HG03460 (cell line): Measurements from ENCODE around the gene PIP5K1A.
"Not testable (repeated sequence)": the region's sequence is repeated elsewhere in the genome, so short reads cannot be mapped to it uniquely, and the experiment has no call there.

Experiments
- ATAC-seq: cut with Tn5 transposase; IDR thresholded peaks from one replicate; pipeline ENCODE4 v1.9.1; 2021; ENCODE audit not compliant: unreplicated experiment

Gene PIP5K1A

DNA sequence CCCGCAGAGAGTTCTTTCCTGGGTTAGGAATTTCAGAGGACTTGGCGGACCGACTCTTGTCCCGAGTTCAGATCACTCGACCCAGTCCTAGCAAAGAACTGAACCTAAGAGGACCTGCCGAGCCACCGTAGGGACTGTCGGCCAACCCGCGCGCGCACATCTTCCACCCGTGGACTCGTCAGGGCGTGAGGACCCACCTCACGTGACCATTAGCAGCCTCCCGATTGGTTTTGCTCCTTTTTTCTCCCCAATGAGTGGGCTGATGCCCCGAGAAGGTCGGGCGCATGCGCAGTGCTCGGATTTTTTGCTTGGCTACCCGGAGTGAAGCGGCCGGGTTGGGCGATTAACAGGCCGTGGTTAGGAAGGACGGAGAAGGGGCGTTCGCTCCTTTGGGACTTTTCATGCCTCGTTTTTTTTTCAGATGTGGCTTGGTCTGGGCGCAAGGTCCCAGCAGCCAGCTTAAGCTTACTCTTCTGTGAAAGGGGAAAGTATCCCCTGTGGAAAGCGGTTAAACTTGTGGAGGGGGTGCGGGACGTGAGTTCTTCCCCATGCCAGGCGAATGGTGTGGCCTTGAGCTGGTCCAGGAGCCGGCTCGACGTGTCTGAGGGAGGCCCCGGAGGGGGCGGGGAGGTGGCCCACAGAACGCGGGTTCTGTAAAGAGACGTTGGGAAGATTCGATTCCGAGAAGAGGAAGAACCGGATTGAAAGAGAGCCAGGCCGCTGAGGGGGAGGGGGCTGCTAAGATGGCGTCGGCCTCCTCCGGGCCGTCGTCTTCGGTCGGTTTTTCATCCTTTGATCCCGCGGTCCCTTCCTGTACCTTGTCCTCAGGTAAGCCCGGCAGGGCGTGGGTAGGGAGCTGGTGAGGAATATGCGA is at the start of gene PIP5K1A:
Gene PIP5K1A, plus strand, starts transcription at position 299 of the 874 bp plus-strand sequence. Its CDS starts 445 bp downstream, at position 744.
- peak; percentile 85 for ATAC-seq

DNA sequence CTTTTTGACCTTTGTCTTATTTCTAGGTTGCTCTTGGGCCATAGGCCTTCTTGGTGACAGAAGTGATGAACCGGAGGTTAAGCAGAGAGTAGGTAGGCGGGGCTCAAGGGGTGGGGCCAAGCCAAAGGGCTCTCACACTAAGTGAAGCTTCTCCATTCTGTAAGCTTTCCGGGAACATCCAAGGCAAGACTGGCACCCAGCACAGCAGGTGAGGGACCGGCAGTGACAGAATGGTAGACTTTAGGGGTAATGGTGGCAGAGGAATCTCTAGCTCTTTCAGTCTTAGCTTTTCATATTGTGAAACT is 41.9 kb upstream of the PIP5K1A start, which contains the start of gene TNFAIP8L2:
Gene TNFAIP8L2, plus strand, starts transcription at position 135 of the 305 bp plus-strand sequence. CDS start 2,049 bp downstream, outside the sequence.
- peak; percentile 67 for ATAC-seq

GRCh38 chr1:151157067-151157531 is 41.3 kb upstream of the PIP5K1A start:
- no peak for ATAC-seq

GRCh38 chr1:151158326-151158725 is 40.0 kb upstream of the PIP5K1A start:
- ATAC-seq, result no peak

DNA sequence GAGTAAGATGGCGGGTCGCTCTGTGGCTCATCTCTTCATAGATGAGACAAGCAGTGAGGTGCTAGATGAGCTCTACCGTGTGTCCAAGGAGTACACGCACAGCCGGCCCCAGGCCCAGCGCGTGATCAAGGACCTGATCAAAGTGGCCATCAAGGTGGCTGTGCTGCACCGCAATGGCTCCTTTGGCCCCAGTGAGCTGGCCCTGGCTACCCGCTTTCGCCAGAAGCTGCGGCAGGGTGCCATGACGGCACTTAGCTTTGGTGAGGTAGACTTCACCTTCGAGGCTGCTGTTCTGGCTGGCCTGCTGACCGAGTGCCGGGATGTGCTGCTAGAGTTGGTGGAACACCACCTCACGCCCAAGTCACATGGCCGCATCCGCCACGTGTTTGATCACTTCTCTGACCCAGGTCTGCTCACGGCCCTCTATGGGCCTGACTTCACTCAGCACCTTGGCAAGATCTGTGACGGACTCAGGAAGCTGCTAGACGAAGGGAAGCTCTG is 39.6 kb upstream of the PIP5K1A start:
- no peak for ATAC-seq

DNA sequence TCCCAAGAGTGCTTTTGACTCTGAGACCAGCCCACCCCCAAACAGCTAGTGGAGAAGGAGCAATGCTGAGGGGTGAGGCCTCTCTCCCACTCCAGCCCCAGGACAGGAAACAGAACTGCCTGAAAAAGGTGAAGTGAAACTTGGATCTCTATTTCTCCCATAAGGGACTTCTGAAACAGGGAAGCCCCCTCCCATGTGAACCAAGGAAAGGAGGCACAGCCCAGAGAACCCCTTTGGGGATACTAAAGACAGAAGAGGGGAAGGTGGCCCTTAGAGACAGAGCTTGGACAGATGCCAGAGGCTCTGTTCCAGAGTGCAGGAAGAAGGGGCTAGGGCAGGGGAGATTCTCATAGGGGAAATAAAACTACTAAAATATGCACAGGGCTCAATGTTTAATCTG is 39.0 kb upstream of the PIP5K1A start:
- ATAC-seq, result no peak

- ATAC-seq, result no peak
These were observed 33.5 kb upstream of the PIP5K1A start for GRCh38 chr1:151164732-151165280.

DNA sequence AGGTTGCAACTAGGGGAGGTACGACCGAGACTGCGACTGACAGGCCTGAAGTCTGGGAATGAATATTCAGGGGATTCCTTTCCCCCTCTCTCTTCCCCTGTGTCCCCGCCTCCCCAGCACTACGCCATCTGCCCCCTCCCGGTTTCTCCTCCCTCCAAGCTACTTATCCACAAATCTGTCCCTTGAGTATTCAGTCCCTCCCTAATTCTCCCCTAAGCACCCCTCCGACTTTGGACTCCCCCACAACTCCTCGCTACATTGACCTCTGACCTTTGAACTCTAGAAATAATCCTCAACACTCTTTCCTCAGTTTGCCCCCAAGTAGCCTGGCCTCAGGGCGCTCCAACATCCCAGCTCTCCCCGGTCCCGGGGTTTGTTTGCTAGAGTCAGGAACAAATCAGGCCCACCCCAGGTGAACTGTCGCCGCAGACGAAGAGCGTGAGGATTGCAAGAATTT is 33.0 kb upstream of the PIP5K1A start:
- ATAC-seq, result no peak

DNA sequence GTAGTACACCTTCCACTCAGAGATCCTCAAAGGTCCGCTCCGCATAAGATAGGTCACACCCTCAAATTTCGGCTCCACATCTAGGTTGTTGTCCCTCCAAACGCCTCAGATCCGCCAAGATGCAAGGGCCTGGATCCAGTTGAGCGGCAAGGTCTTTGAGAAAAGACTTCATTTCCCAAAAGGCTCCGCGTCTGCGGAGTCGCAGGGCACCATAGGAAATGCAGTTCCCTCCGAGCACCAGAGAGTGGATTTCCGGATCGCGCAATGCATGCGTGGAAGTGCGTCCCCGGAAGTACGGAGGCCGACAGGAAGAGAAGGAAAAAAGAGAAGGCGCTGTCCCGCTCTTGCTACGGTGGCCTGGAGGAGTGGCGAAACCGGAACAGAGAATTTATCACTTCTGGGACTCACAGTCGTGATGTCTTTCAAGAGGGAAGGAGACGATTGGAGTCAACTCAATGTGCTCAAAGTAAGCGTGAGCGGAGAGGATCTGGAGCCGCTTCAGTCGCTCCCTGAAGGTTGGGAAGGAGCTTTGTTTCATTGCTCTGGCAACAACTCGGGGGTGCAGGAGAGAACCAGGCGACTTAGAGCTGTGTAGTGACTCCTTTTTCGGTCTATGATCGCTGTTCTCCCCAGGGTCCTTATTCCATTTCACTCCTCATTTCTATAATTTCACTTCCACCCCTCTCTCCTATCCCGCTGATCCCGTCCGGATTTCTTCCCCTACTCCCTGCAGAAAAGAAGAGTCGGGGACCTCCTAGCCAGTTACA is 32.4 kb upstream of the PIP5K1A start, which contains the start of the genes LYSMD1 and SCNM1:
Gene LYSMD1, minus strand, starts transcription at position 165 of the 767 bp plus-strand sequence. CDS start 644 bp downstream, outside the sequence.
Gene SCNM1, plus strand, starts transcription at position 407 of the 767 bp plus-strand sequence. Its CDS starts 9 bp downstream, at position 416.
- peak; percentile 88 for ATAC-seq

DNA sequence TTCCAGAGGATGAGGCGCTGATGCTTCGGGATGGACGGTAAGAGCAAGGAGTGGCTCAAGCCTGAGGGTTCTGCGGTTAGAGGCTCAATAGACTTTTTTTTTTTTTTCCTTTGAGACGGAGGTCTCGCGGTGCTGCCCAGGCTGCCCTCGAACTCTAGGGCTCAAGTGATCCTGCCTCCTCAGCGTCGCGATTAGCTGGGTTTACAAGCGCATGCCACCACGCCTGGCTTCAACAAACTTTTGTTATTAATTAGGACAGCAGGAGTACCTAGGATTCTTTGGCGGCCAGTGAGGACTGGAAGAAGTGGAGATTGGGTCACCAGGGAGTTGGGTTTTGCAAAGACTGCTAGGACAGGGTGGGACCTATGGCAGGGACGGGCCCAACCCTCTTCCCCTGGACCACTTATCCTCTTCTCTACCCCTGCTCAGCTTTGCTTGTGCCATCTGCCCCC is 31.8 kb upstream of the PIP5K1A start:
- ATAC-seq, result no peak

DNA sequence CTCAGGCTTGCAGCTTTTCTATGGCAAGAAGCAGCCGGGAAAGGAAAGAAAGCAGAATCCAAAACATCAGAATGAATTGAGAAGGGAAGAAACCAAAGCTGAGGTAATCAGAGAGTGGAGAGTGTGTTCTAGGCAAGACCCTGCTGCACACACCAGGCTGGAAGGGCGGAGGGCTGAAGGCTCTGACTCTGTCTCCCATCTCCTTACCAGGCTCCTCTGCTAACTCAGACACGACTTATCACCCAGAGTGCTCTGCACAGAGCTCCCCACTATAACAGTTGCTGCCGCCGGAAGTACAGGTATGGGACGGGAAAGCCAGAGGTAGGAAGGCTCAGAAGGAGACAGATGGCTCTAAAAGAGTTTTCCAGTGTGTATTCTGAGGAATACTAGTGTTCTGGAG is 31.2 kb upstream of the PIP5K1A start:
- no peak for ATAC-seq

DNA sequence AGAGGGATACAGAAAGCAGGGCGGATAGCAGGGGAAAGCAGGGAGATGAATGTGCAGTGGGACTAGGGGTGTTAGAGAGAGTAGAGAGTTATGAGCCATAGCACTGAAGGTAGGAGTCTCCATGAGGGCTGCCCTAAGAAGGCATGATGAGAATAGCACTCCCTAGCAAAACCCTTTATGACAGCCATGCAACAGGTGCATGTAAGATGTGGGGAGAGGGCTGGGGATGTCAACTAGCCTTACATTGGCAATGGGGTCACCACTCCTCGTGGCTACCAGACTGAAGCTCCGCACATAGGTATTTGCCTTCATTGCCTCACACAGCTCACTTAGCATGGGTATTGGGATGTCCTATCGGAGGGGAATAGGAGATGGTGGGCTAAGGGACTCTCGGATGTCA is 27.2 kb upstream of the PIP5K1A start:
- no peak for ATAC-seq

- no peak for ATAC-seq
These were observed 23.2 kb upstream of the PIP5K1A start for GRCh38 chr1:151175041-151175741.

DNA sequence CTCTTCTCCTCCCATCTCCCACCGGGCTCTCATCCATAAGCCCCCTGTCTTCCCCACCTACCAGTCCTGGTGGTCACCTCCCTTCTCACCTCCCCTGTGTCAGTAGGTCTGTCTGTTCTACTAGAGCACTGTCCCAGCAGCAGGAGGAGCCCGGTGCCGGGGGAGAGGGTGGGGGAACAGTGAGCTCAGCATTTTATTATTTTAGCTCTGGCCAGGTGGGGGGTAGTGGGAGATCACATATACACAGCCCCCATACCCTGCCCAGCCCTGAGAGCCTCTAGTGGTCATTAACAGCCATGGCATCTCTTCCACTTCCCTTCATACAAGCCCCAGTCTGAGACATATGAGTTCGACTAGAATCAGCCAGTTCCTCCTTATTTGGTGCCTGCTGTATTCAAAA is 22.5 kb upstream of the PIP5K1A start, which contains the start of gene TMOD4:
Gene TMOD4, minus strand, starts transcription at position 119 of the 400 bp plus-strand sequence. CDS start 1,106 bp downstream, outside the sequence.
- no peak for ATAC-seq

- ATAC-seq, result no peak
These were observed 21.8 kb upstream of the PIP5K1A start for GRCh38 chr1:151176514-151177045.

DNA sequence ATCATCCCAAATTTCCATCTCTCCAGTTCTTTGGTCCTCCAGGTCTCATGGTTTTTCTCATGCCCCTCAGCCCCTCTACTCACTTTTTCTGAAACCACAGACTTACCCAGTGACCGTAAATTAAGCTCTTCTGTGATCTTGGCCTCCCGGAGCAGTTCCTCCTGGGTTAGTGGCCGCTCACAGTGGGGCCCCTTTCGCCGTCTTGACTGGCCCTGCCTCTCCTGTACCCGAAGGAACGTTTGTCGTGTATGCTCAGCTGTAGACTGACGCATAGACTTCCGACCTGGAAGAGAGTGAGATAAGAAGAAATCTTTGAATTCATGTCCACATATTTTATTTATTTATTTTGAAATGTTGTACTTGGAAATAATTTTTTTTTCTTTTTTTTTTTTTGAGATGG is 14.1 kb upstream of the PIP5K1A start:
- ATAC-seq, result no peak

DNA sequence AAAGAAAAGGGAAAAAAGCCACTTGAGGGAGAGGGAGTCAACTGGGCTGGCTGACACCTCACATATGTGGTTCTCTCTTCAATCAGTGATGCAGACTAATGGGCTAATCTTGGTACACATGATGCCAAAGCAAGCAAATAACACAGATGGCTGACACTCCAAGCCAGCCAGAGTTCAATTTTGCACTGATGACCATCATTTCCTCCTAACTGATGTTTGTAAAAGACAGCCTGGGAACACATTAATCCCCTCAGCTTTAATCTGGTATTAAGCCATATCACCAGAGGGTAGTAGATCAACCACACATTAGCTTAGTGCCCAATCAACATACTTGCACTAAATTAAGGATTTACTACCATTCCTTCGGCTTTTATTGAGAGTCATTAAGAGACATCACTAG is 11.1 kb upstream of the PIP5K1A start:
- ATAC-seq, result no peak

DNA sequence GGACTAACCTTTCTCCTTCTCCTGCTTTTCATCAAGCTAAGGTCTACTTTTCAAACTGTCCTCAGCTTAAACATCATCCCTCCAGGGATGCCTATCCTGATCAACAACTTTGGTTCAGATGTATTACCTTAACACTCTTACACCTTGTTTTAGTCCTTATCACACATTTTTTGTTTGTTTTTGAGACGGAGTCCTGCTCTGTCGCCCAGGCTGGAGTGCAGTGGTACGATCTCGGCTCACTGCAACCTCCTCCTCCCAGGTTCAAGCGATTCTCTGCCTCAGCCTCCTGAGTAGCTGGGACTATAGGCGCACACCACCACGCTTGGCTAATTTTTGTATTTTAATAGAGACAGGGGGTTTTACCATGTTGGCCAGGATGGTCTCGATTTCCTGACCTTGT is 9.7 kb upstream of the PIP5K1A start:
- ATAC-seq, result not testable (repeated sequence)

DNA sequence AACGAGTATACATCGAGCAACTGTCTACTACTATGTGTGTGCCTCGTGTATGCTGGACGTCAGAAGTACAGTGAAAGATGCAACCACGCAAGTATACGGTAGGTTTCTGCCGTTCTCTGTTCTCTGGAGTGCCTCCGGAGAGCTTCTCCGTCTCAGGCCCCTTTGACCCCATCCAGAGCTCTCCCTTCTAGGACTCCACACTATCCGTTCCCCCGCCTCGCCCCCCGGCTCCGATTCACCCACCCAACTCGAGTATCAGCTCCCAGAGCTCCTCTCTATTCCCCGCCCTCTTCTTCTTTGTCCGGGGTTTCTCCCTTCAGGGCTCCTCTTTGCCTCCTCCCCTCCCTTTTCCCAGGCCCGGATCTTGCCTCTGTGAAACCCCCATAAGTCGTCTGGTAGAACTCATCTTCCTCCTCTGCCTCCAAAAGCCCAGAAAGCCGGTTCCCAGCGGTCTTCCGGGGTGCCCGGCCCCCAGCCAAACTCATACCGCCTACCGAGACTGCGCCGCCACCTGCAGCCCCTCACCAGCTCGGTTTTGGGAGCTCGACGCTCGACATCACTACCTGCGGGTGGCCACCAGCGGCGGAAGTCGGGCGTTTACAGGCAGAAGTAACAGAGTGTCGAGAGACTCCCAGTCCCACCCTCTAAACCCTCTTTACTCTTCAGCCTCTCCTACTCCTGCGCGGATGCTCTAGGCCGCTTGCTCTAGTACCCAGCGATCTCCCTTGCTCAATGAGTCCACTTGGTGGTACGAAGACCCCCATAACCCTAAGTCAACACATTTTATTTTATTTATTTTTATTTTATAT is 8.5 kb upstream of the PIP5K1A start, which contains the start of gene VPS72:
Gene VPS72, minus strand, starts transcription at position 561 of the 809 bp plus-strand sequence. Its CDS starts 76 bp downstream, at position 485.
- ATAC-seq, result peak; percentile 83
